HepG2 (cell line): ENCODE measurements around the gene C9orf50. TPM values are rescaled to one million over a fixed set of nuclear protein-coding genes. Genes with fewer than 3 reads are reported as not detected.
A peak's percentile ranks its signal among the peaks of the same experiment; 100 is the strongest.

Experiments
- ATAC-seq: fragments of 200-7000 bp; cut with Tn5 transposase; 3 replicates; pipeline ENCODE4 v1.9.1; 2020; ENCODE audit warnings: mild to moderate bottlenecking, moderate library complexity
- BruUV-seq: library from RNA; stranded (reverse); fragments of 400-500 nt; replicated peaks from 2 replicates; lab custom pipeline; 2021; lab: Mats Ljungman, UMichigan
- CTCF ChIA-PET: fragments of 300-600 bp; formaldehyde crosslinking; extraction: SDS; loops from one replicate; lab custom pipeline; 2021; ENCODE audit warnings: low total read pairs, inconsistent platforms, low intra/inter-chr PET ratio; lab: Yijun Ruan, JAX
- POLR2A ChIA-PET: fragments of 350-600 bp; sonication (Branson Sonifier 250); formaldehyde crosslinking; loops from one replicate; lab custom pipeline; 2020; ENCODE audit warnings: antibody characterized with exemption, inconsistent platforms; lab: Yijun Ruan, JAX
- DNase-seq: peaks from one replicate; pipeline ENCODE4 v3.0.0-alpha.2; 2015; ENCODE audit warnings: low spot score
- FAIRE-seq: peaks from 3 replicates; lab custom pipeline; 2011; peaks lifted over from hg19 to GRCh38; lab: Jason Lieb, UNC
- H2AFZ ChIP-seq: one replicate; pipeline ENCODE4 v1.6.1; 2011; ENCODE audit warnings: low read length, inconsistent platforms
- H3K27ac ChIP-seq: fragments of 300-600 bp; 3 replicates; pipeline ENCODE4 v1.8.0; 2011; ENCODE audit warnings: mixed run types, mild to moderate bottlenecking, mixed read lengths, low read length, inconsistent platforms; ENCODE audit not compliant: insufficient read depth; ENCODE audit errors: extremely low read length
- H3K27me3 ChIP-seq, 2 experiments: fragments of 200-600 bp in 1 of 2; 2 replicates in 1 of 2; 3 replicates in 1 of 2; pipeline versions ENCODE4 v1.6.0 to v1.8.0; 2011; ENCODE audit warnings: low read length in 2 of 2, mild to moderate bottlenecking in 2 of 2, moderate library complexity in 2 of 2, inconsistent platforms in 1 of 2; ENCODE audit not compliant: insufficient read depth in 2 of 2, control insufficient read depth in 1 of 2
- H3K36me3 ChIP-seq, 2 experiments: fragments of 200-600 bp in 1 of 2; replicated peaks in 1 of 2; 2 replicates in 1 of 2; 3 replicates in 1 of 2; pipeline versions ENCODE4 v1.5.1 to v1.8.0; 2011; ENCODE audit warnings: low read length in 2 of 2, inconsistent platforms in 1 of 2; ENCODE audit not compliant: insufficient read depth in 2 of 2, control insufficient read depth in 1 of 2
- H3K4me1 ChIP-seq: 2 replicates; pipeline ENCODE4 v1.5.1; 2012; ENCODE audit warnings: low read length, inconsistent platforms; ENCODE audit not compliant: insufficient read depth
- H3K4me2 ChIP-seq: 2 replicates; pipeline ENCODE4 v1.6.0; 2011; ENCODE audit warnings: low read depth, low read length, inconsistent platforms
- H3K4me3 ChIP-seq, 3 experiments: fragments of 200-600 bp in 1 of 3; sonication (generic), shearing (Covaris generic) in 1 of 3; replicated peaks in 1 of 3; 2 replicates each; pipeline ENCODE4 v1.5.1; 2011 to 2016; ENCODE audit warnings: low read length in 3 of 3, inconsistent platforms in 2 of 3, low read depth in 2 of 3, mild to moderate bottlenecking in 2 of 3, control low read depth in 1 of 3, mixed read lengths in 1 of 3; ENCODE audit not compliant: insufficient read depth in 1 of 3
- H3K79me2 ChIP-seq: one replicate; pipeline ENCODE4 v1.6.1; 2011; ENCODE audit warnings: low read length, inconsistent platforms; ENCODE audit not compliant: insufficient read depth
- H3K9ac ChIP-seq: 2 replicates; pipeline ENCODE4 v1.6.0; 2011; ENCODE audit warnings: mild to moderate bottlenecking, low read depth, low read length, inconsistent platforms; ENCODE audit not compliant: insufficient read depth
- H3K9me3 ChIP-seq: 2 replicates; pipeline ENCODE4 v1.5.1; 2012; ENCODE audit warnings: mild to moderate bottlenecking, low read length
- H4K20me1 ChIP-seq: 2 replicates; pipeline ENCODE4 v1.6.0; 2011; ENCODE audit warnings: inconsistent platforms, mild to moderate bottlenecking, low read length, moderate library complexity; ENCODE audit not compliant: insufficient read depth
- ARHGAP35 ChIP-seq: sonication (generic); formaldehyde crosslinking; IDR thresholded peaks from 2 replicates; pipeline ENCODE4 v1.9.0; 2022; ENCODE audit warnings: mild to moderate bottlenecking, inconsistent platforms, moderate library complexity, missing genetic modification reagents, borderline replicate concordance
- MED13 ChIP-seq: sonication (generic); formaldehyde crosslinking; IDR thresholded peaks from 2 replicates; pipeline ENCODE4 v1.5.0; 2020; ENCODE audit warnings: missing genetic modification reagents
- MLLT10 ChIP-seq: sonication (generic); formaldehyde crosslinking; IDR thresholded peaks from 2 replicates; pipeline ENCODE4 v1.4.0; 2020; ENCODE audit warnings: missing genetic modification reagents
- ZNF460 ChIP-seq: sonication (generic); formaldehyde crosslinking; IDR thresholded peaks from 2 replicates; pipeline ENCODE4 v1.5.1; 2020; ENCODE audit warnings: missing genetic modification reagents, mild to moderate bottlenecking, borderline replicate concordance
- ZNF704 ChIP-seq: sonication (generic); formaldehyde crosslinking; IDR thresholded peaks from 2 replicates; pipeline ENCODE4 v1.8.1; 2023; ENCODE audit warnings: mild to moderate bottlenecking, inconsistent platforms, moderate library complexity, missing genetic modification reagents, borderline replicate concordance
- ZNF839 ChIP-seq: sonication (generic); formaldehyde crosslinking; IDR thresholded peaks from 2 replicates; pipeline ENCODE4 v1.4.0; 2020; ENCODE audit warnings: missing genetic modification reagents, mild to moderate bottlenecking, borderline replicate concordance
- ZSCAN25 ChIP-seq: sonication (generic); formaldehyde crosslinking; IDR thresholded peaks from 2 replicates; pipeline ENCODE4 v1.8.0; 2022; ENCODE audit warnings: mild to moderate bottlenecking, missing genetic modification reagents
- WGBS: methylation state at CpG from one replicate; pipeline ENCODE4 v1.1.6; 2017; ENCODE audit warnings: low lambda C conversion rate; 5-methylcytosine and 5-hydroxymethylcytosine counted together
- in situ Hi-C: cut with HindIII; loops from 2 replicates; pipeline ENCODE4 v1.10.0; 2017; ENCODE audit warnings: low pct_unique_long_range_greater_than_20kb; ENCODE audit not compliant: extremely low pct_ligation_motif_present
- intact Hi-C: fragments of 100-400 bp; cut with micrococcal nuclease; formaldehyde crosslinking; loops from one replicate; pipeline ENCODE4 v1.10.0; 2022; ENCODE audit not compliant: unreplicated experiment
- polyA plus RNA-seq, 8 experiments: library from polyadenylated mRNA; depleted of rRNA in 3 of 8; stranded (reverse) in 7 of 8; unstranded in 1 of 8; fragments of >200 nt; fragmentation: Illumina TruSeq in 4 of 8; extraction: Trizol in 4 of 8; gene quantifications; 2 replicates each; pipeline versions ENCODE4 v1.2.1 to v1.2.3, GENCODE V29; 2011 to 2016; ENCODE audit warnings: low read depth in 4 of 8, missing spikeins in 1 of 8, mixed read lengths in 1 of 8; ENCODE audit not compliant: insufficient read depth in 1 of 8
- total RNA-seq, 5 experiments: library from RNA; depleted of rRNA; stranded (reverse); fragments of >200 nt; fragmentation: Illumina TruSeq; extraction: Trizol; gene quantifications; 2 replicates each; pipeline ENCODE4 v1.2.3, GENCODE V29; 2016; ENCODE audit warnings: low read depth in 1 of 5

The C9orf50 gene
- total and polyA plus RNA-seq, 2 of the 13 experiments (the other 11 are each of a cell fraction or from before 2014, with no cell fraction given) = not detected

DNA sequence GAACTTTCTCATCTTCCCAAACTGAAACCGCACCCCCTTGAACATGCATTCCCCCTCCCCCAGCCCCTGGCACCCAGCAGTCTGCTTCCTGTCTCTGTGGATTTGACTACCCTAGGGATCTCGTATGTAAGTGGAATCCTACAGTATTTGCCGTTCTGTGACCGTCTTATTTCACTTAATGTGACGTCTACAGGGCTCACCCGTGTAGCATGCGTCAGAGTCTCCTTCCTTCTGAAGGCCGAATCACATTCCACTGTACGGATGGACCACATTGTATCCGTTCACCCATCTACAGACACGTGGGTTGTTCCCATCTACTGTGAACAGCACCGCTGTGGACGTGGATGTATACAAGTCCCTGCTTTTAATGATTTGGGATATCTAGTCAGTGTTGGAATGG, 49.0 kb upstream of the C9orf50 start:
- Histone ChIP-seq H2AFZ (no peak overlapping the region), H3K36me3 (no peaks in the 10 kb centered on the region), H3K27ac (no peak overlapping the region), H3K9ac (no peak overlapping the region), H3K27me3 (peaks cover 19 to 73% of the 10 kb centered on the region in 2 experiments), H3K4me3 (no peak overlapping the region), H3K79me2 (no peaks in the 10 kb centered on the region), H3K4me1 (no peaks in the 10 kb centered on the region), H3K4me2 (no peak overlapping the region), H3K9me3 (no peaks in the 10 kb centered on the region), H4K20me1 (no peaks in the 10 kb centered on the region)
- 28% methylated on average over 13 of the region's 13 CpGs for WGBS
- no peak for TF ChIP-seq ZNF460 (CRISPR knock-in tag)
- TF ChIP-seq ARHGAP35 (CRISPR knock-in tag) = no peak
- no peak for TF ChIP-seq MED13
- in situ Hi-C loops (no loop called here), intact Hi-C loops (no loop called here)
- POLR2A ChIA-PET = no interaction called here
- no peak for DNase-seq
- FAIRE-seq = no peak
- CTCF ChIA-PET = no interaction called here
- no peak for ATAC-seq
- BruUV-seq = no TSS peak

GRCh38 chr9:129669141-129669718, 48.3 kb upstream of the C9orf50 start:
- no peaks in the 10 kb centered on the region for H3K4me1 ChIP-seq
- in situ Hi-C loops = no loop called here
- H3K79me2 ChIP-seq = no peaks in the 10 kb centered on the region
- no peak overlapping the region for H3K27ac ChIP-seq
- ATAC-seq (no peak), FAIRE-seq (no peak), DNase-seq (no peak)
- H4K20me1 ChIP-seq = no peaks in the 10 kb centered on the region
- TF ChIP-seq ZNF839 (CRISPR knock-in tag) = no peak
- peak; percentile 36; the same call in 1 of the 2 replicates for TF ChIP-seq ZSCAN25 (CRISPR knock-in tag)
- no peak for TF ChIP-seq MLLT10 (CRISPR knock-in tag)
- no peak for TF ChIP-seq ZNF704 (CRISPR knock-in tag)
- intact Hi-C loops = no loop called here
- POLR2A ChIA-PET = no interaction called here
- H3K27me3 ChIP-seq = peaks cover 21 to 70% of the 10 kb centered on the region in 2 experiments
- no peak overlapping the region for H3K4me3 ChIP-seq
- no peak overlapping the region for H3K9ac ChIP-seq
- no peak overlapping the region for H3K4me2 ChIP-seq
- CTCF ChIA-PET = no interaction called here
- BruUV-seq = no TSS peak
- H2AFZ ChIP-seq = no peak overlapping the region
- WGBS = 25% methylated on average over 11 of the region's 17 CpGs
- H3K36me3 ChIP-seq = no peaks in the 10 kb centered on the region
- H3K9me3 ChIP-seq = no peaks in the 10 kb centered on the region
